C4-2B (cell line): ENCODE data around the gene LGALS16.

Experiments
- H3K27ac ChIP-seq: fragments of 450-650 bp; 2 replicates; pipeline ENCODE4 v1.5.1; 2017
- CTCF ChIP-seq: fragments of 450-650 bp; conservative IDR thresholded peaks from 2 replicates; pipeline ENCODE4 v1.5.1; 2017; ENCODE audit warnings: mild to moderate bottlenecking
- ZFX ChIP-seq: fragments of 450-650 bp; IDR thresholded peaks from 2 replicates; pipeline ENCODE4 v1.6.1; 2017

Gene LGALS16

GRCh38 chr19:39704181-39705044 is 48.7 kb downstream of the LGALS16 start, which contains the start of gene LGALS14:
LGALS14 (plus strand) TSS chr19:39704481; CDS start chr19:39704529, 48 bp downstream.
- H3K27ac ChIP-seq: no peak within 1 kb of the TSS
- TF ChIP-seq CTCF (no peak), ZFX (no peak)

DNA sequence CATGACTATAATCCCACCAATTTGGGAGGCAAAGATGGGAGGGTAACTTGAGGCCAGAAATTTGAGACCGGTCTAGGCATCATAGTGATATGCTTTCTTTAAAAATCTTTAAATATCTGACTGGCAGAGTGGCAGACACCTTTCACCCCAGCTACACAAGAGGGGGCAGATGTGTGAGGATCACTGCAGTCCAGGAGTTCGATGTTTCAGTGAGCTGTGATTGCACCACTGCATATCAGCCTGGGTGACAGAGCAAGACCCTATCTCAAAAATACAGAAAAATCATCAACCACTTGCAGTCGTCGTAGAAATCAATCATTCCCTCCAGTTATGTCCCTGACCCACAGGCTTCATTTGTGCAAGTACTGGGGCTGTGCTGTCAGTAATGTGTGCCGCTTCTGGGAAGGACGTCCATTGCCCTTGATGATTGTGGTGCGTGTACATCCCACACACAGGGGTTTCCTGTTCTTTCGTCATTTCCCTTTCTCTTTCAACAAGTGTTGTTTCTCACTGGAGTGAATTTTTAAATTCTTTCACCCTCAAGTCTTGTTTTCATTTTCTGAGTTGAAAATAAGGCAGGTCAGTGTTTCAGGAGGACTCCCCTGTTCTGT is 50.0 kb downstream of the LGALS16 start:
- H3K27ac ChIP-seq: no peak overlapping the region
- TF ChIP-seq ZFX: no peak
- TF ChIP-seq CTCF: no peak

DNA sequence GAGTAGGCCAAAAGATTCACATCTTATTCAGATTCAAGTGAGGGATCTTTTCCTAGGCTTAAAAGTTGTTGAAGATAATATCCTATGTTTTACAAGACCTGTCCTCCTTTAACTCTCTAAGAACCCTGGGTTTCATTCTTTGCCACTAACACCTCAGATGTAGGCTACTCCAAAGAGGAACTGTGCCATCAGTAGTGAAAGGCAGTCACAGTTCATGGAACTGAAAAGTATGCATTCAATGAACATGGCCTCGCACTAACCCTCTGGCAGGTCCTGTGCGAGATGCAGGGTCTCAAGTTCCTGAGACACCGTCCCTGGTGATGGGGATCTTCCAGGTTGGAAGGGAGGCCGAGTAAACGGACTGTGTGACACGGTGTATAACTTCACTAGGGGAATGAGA is 52.9 kb downstream of the LGALS16 start:
- no peak for TF ChIP-seq CTCF
- no peak for TF ChIP-seq ZFX
- no peak overlapping the region for H3K27ac ChIP-seq

- TF ChIP-seq CTCF (no peak), ZFX (no peak)
- no peak overlapping the region for H3K27ac ChIP-seq
These were observed 53.5 kb downstream of the LGALS16 start for GRCh38 chr19:39709026-39709872.
